BJ (cell line): ENCODE data around the gene PCDHGA11. TPM values are rescaled to one million over a fixed set of nuclear protein-coding genes. Genes with fewer than 3 reads are reported as not detected.
A peak's percentile ranks its signal among the peaks of the same experiment; 100 is the strongest.
"Not testable (repeated sequence)": the region's sequence is repeated elsewhere in the genome, so short reads cannot be mapped to it uniquely, and the experiment has no call there.

Experiments
- CTCF ChIA-PET: fragments of 350-600 bp; formaldehyde crosslinking; extraction: SDS; loops from one replicate; lab custom pipeline; 2021; ENCODE audit warnings: antibody characterized with exemption, inconsistent platforms; lab: Yijun Ruan, JAX
- POLR2A ChIA-PET: fragments of 300-600 bp; sonication (Branson Sonifier 250); formaldehyde crosslinking; extraction: SDS; loops from one replicate; lab custom pipeline; 2021; ENCODE audit warnings: antibody characterized with exemption; lab: Charles Lee
- DNase-seq: peaks from one replicate; pipeline ENCODE4 v3.0.0-alpha.2; 2011; ENCODE audit warnings: low read depth
- H3K27me3 ChIP-seq: 2 replicates; pipeline ENCODE4 v1.6.0; 2011; ENCODE audit warnings: low read length; ENCODE audit not compliant: control insufficient read depth, insufficient read depth
- H3K36me3 ChIP-seq: 2 replicates; pipeline ENCODE4 v1.5.1; 2011; ENCODE audit warnings: low read length; ENCODE audit not compliant: control insufficient read depth, insufficient read depth
- H3K4me3 ChIP-seq: 2 replicates; pipeline ENCODE4 v1.5.1; 2011; ENCODE audit warnings: low read depth, mild to moderate bottlenecking, control low read depth, low read length
- CTCF ChIP-seq: IDR thresholded peaks from 2 replicates; pipeline ENCODE4 v1.5.1; 2011; ENCODE audit warnings: low read depth, mild to moderate bottlenecking, control low read depth, inconsistent platforms, low read length, moderate library complexity; ENCODE audit not compliant: insufficient read depth
- polyA plus RNA-seq: library from polyadenylated mRNA; depleted of rRNA; stranded (reverse); fragments of >200 nt; gene quantifications from 2 replicates; pipeline ENCODE4 v1.2.3, GENCODE V29; 2011

The PCDHGA11 gene
- polyA plus RNA-seq, 1 experiment = 7.4 TPM

- DNase-seq = no peak
- CTCF ChIA-PET = interaction anchor here (0.6 to 4.3 kb wide), 29 partner anchors 8 to 190 kb away, joined by 3 to 73 read pairs (median 4); partner anchors contain the start of genes PCDHB14, PCDHGA1, PCDHGA11 and PCDHGA2
- POLR2A ChIA-PET = no interaction called here
These were observed 7.9 kb upstream of the PCDHGA11 start, which contains the start of gene PCDHGA10 for GRCh38 chr5:141412854-141413539. Gene PCDHGA10, plus strand, starts transcription at chr5:141412987. Its CDS starts 189 bp downstream, at chr5:141413176.

GRCh38 chr5:141413540-141414069, 7.2 kb upstream of the PCDHGA11 start:
- Histone ChIP-seq H3K4me3 (peak overlapping the region; percentile 33), H3K36me3 (no peaks in the 10 kb centered on the region), H3K27me3 (no peaks in the 10 kb centered on the region)
- no peak for TF ChIP-seq CTCF
- no peak for DNase-seq
- POLR2A ChIA-PET = no interaction called here
- CTCF ChIA-PET = interaction anchor here (0.6 to 4.3 kb wide), 25 partner anchors 7 to 157 kb away, joined by 3 to 73 read pairs (median 5); partner anchors contain the start of genes PCDHGA1, PCDHGA11, PCDHGA2 and PCDHGA4

More at GRCh38 chr5:141412854-141413539, 7.9 kb upstream of the PCDHGA11 start, which contains the start of gene PCDHGA10:
- Histone ChIP-seq H3K4me3 (peak within 1 kb of the TSS; percentile 33), H3K36me3 (no peaks in the 10 kb centered on the region), H3K27me3 (no peaks in the 10 kb centered on the region)
- peak; percentile 67 for TF ChIP-seq CTCF

- ChIA-PET POLR2A (interaction anchor here (0.5 kb wide), 1 partner anchor 16 kb away, joined by 4 read pairs; the partner anchor contains the start of gene PCDHGA12), CTCF (interaction anchor here (1.6 to 4.3 kb wide), 8 partner anchors 14 to 149 kb away, joined by 4 to 73 read pairs (median 16); partner anchors contain the start of genes PCDHGA2, PCDHGA8 and PCDHGB3)
- not testable (repeated sequence) for H3K36me3 ChIP-seq, DNase-seq, H3K4me3 ChIP-seq, H3K27me3 ChIP-seq
These were observed 6.1 kb upstream of the PCDHGA11 start for GRCh38 chr5:141414548-141415274.

- POLR2A ChIA-PET, DNase-seq, H3K36me3 ChIP-seq, H3K27me3 ChIP-seq, H3K4me3 ChIP-seq: not testable (repeated sequence)
- CTCF ChIA-PET = interaction anchor here (1.6 to 7.6 kb wide), 4 partner anchors 15 to 149 kb away, joined by 4 to 112 read pairs (median 32); no protein-coding TSS in a partner anchor
These were observed 5.6 kb upstream of the PCDHGA11 start for GRCh38 chr5:141415275-141415618.

- H3K27me3 ChIP-seq, POLR2A ChIA-PET, H3K36me3 ChIP-seq, DNase-seq: not testable (repeated sequence)
- peak within 1 kb of the TSS; percentile 47 for H3K4me3 ChIP-seq
- CTCF ChIA-PET = interaction anchor here (0.6 to 7.6 kb wide), 42 partner anchors 9 to 235 kb away, joined by 3 to 112 read pairs (median 4); partner anchors contain the start of genes PCDHB14, PCDHGA1, PCDHGA12 and PCDHGA5
- peak; percentile 81 for TF ChIP-seq CTCF
These were observed 3.2 kb upstream of the PCDHGA11 start, which contains the start of gene PCDHGB7 for GRCh38 chr5:141417494-141418172. Gene PCDHGB7, plus strand, starts transcription at chr5:141417677. Its CDS starts 183 bp downstream, at chr5:141417860.
